Myocyte (in vitro differentiated cells): Measurements from ENCODE around the gene NAV3. TPM values are rescaled to one million over a fixed set of nuclear protein-coding genes. Genes with fewer than 3 reads are reported as not detected.

Experiments
- DNase-seq: peaks from one replicate; pipeline ENCODE4 v3.0.0-alpha.2; 2012; ENCODE audit warnings: low read depth
- total RNA-seq: library from RNA; depleted of rRNA; stranded (reverse); fragments of >200 nt; gene quantifications from 2 replicates; pipeline ENCODE4 v1.2.3, GENCODE V29; 2014

NAV3 gene
- total RNA-seq, 1 donor from 2014 or later, result 70.5 TPM

GRCh38 chr12:78185109-78185508, 354.4 kb downstream of the NAV3 start:
- no peak for DNase-seq

GRCh38 chr12:78185651-78186050, 355.0 kb downstream of the NAV3 start:
- DNase-seq, result no peak

- DNase-seq, result no peak
Observed at GRCh38 chr12:78186670-78187069, 356.0 kb downstream of the NAV3 start.

DNA sequence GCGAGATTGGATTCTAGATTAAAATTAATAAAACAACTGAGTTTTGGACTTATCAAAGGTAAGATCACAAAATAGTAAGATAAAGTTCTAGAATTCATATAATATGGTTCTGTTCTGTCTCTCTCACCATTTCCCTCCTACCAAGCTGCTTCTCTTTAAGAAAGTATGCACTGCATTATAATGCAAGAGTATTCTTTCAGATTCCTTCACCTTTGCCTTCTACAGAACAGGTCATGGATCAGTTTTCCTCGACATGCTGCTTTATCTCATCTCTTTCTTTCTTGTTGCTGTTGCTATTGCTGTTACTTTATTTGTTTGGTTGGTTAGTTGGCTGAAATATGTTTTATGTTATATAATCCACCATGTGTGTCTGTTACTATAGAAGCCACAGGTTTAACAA, 357.0 kb downstream of the NAV3 start:
- no peak for DNase-seq

GRCh38 chr12:78189656-78190055, 359.0 kb downstream of the NAV3 start:
- DNase-seq, result no peak

GRCh38 chr12:78191611-78192010, 360.9 kb downstream of the NAV3 start:
- DNase-seq, result peak; percentile 5

DNA sequence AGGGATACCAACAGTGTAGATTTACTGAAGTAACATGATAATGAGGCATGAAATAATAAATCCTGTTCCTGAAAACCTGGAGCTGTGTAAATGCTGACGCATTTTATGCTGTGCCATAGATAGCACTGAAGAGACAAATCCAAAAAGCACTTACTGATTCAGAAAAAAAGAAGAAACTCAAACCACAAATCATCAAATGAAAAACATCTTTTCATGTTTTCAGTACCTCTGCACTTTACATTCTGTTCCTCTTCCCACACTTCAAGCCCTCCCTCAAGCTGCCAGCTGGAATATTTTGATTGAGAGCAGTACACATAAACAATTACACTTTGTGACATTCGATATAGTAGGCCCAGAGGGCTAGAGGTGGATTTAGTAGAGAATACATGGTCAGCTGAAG, 362.3 kb downstream of the NAV3 start:
- peak; percentile 22 for DNase-seq

- DNase-seq, result peak; percentile 46
Observed at GRCh38 chr12:78194448-78194847, 363.8 kb downstream of the NAV3 start.

DNA sequence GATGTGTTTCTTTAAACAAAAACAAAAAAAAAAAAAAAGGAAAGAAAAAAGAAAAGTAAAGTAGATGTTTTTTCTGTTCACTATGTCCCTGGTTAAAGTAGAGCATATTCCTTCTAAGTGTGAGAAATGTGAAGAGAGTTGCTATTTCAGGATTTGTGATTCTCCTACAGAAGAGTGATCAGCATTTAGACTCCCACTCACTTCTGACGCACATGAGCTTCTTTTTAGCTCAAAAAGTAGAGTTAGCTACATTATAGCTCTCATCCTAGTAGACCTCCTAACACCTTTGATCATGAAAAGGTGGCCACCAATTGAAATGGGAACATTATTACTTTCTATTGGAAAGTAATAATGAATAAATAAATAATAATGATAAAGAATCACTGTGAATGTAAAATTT, 368.2 kb downstream of the NAV3 start:
- no peak for DNase-seq

GRCh38 chr12:78199926-78200325, 369.2 kb downstream of the NAV3 start:
- DNase-seq, result no peak

- DNase-seq, result no peak
Observed at GRCh38 chr12:78204926-78205325, 374.2 kb downstream of the NAV3 start.

- peak; percentile 17 for DNase-seq
Observed at GRCh38 chr12:78208092-78208491, 377.4 kb downstream of the NAV3 start.

GRCh38 chr12:78209846-78210505, 379.3 kb downstream of the NAV3 start:
- DNase-seq, result peak; percentile 73

GRCh38 chr12:78210506-78210860, 379.8 kb downstream of the NAV3 start:
- DNase-seq, result peak; percentile 5

GRCh38 chr12:78210894-78211302, 380.2 kb downstream of the NAV3 start:
- DNase-seq, result peak; percentile 58

GRCh38 chr12:78220811-78221210, 390.1 kb downstream of the NAV3 start:
- no peak for DNase-seq

- DNase-seq, result no peak
Observed at GRCh38 chr12:78224154-78224553, 393.5 kb downstream of the NAV3 start.

- no peak for DNase-seq
Observed at GRCh38 chr12:78226763-78227162, 396.1 kb downstream of the NAV3 start.

DNA sequence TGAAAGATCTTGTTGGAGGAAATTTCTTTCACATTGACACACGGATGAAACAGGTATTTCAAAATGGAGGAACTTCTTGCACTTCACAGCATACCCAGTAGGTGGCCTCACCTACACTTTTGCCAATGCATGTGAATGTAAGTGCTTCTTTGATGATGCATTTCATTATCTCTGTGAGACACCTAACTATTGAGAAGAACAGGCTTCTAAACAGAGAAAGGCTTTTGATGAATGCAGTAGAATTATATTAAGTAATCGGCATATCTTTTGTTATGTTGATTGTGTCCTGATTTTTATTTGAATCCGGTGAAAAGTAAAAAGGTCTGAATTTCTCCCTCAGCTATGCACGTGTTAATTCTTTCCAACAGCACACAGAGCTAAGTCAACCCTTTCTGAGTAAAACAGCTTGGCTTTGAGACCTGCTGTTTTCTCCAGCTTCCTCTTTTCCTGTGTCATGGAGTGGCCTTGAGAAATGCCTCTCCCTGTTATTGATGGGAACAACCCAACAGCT, 399.0 kb downstream of the NAV3 start:
- peak; percentile 12 for DNase-seq

DNA sequence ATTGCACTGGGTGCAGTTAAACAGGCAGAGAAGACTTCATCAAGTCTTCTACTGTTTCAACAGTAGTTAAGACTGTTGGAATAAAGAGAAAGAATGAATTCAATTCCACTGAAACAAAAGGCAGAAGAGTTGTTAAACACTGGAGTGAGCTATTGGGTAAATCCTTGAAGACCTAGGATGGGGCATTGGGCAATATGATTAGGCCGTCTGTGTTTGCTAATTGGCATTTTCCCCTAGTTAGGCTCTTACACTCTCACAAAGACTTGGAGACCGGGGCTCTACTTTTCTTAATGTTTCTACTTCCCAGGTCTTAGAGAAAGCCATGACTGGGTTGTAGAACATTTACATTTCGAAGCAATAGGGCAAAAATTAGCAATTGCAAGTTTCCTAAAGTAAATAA, 402.1 kb downstream of the NAV3 start:
- no peak for DNase-seq

GRCh38 chr12:78236264-78236663, 405.6 kb downstream of the NAV3 start:
- no peak for DNase-seq

- no peak for DNase-seq
Observed at GRCh38 chr12:78239544-78239943, 408.9 kb downstream of the NAV3 start.

DNA sequence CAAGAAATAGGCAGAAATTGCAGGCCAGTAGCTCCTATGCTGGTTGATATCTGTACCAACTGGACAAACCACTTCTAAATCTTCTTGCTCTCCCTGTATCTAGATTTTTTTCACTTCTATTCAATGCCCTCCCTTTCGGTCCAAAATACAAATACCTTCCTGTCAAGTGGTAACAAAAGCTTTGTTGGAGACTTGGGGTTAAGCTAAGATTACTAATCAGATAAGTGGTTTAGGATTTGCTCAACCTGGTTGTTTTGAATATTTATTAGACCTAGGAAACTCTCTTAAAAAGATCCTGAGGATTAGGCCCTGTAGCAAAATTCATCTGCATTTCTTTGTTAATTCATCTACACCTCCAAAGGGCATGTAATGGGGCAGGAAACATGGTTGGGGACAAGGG, 410.1 kb downstream of the NAV3 start:
- no peak for DNase-seq

GRCh38 chr12:78241446-78241845, 410.8 kb downstream of the NAV3 start:
- no peak for DNase-seq
